Measurements from ENCODE around the gene MPRIP.

The MPRIP gene

DNA sequence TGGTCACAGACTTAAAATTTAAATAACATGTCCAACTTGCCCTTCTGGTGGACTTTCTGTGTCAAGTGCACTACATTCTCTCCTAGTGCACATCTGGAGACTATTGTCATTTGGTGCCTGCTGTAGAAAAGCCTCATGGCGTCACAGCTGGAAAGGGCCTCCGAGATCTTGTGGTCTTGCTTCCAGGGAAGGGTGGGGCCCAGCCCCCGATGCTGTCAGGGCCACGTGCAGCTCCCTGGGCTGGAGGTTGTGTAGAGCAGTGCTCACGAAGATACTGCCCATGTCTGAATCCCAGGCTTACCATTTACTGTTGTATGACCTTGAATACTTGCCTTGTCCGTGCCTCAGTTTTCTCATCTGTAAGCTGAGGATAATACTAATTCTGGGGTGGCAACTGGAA, 6.8 kb upstream of the MPRIP start:
- no peak for TF ChIP-seq CTCF (IDR thresholded peaks at IDR 0.05; ENCODE audit: extremely low read depth, insufficient read depth, missing control alignments)
- in situ Hi-C loops (cut with MboI; ENCODE audit: low pct_unique_long_range_greater_than_20kb, low sequenced_read_pairs, unreplicated experiment) = no loop called here
- DNase-seq (ENCODE audit: low spot score) = no peak

GRCh38 chr17:17035920-17036523, 6.2 kb upstream of the MPRIP start:
- no peak for DNase-seq (ENCODE audit: low spot score)
- in situ Hi-C loops (cut with MboI; ENCODE audit: low pct_unique_long_range_greater_than_20kb, low sequenced_read_pairs, unreplicated experiment) = no loop called here
- TF ChIP-seq CTCF (IDR thresholded peaks at IDR 0.05; ENCODE audit: extremely low read depth, insufficient read depth, missing control alignments) = no peak

- DNase-seq (ENCODE audit: low spot score) = no peak
Observed at GRCh38 chr17:17036524-17036998, 5.7 kb upstream of the MPRIP start.

DNA sequence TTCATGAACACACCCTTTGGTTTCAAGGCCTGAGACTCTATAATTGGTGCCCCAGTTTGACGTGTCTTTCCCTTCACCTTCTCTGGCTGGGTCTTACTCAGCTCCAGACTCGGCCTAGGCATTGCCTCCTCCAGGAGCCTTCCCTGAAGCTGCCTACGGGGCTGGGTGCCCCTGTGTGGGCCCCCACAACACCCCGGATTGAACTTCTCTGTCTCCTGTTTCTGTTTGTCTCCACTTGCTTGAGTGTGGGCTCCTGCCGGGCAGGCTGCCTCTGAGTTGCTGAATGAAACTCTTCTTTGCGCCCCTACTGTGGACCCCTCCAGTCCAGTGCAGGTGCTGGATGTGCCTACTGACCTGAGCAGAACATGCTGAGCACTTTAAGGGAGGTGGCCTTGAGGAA, 2.3 kb upstream of the MPRIP start:
- no peak for TF ChIP-seq CTCF (IDR thresholded peaks at IDR 0.05; ENCODE audit: extremely low read depth, insufficient read depth, missing control alignments)
- DNase-seq (ENCODE audit: low spot score) = no peak
- in situ Hi-C loops (cut with MboI; ENCODE audit: low pct_unique_long_range_greater_than_20kb, low sequenced_read_pairs, unreplicated experiment) = no loop called here

More at GRCh38 chr17:17036524-17036998, 5.7 kb upstream of the MPRIP start:
- in situ Hi-C loops (cut with MboI; ENCODE audit: low pct_unique_long_range_greater_than_20kb, low sequenced_read_pairs, unreplicated experiment) = no loop called here
- TF ChIP-seq CTCF (IDR thresholded peaks at IDR 0.05; ENCODE audit: extremely low read depth, insufficient read depth, missing control alignments) = no peak

DNA sequence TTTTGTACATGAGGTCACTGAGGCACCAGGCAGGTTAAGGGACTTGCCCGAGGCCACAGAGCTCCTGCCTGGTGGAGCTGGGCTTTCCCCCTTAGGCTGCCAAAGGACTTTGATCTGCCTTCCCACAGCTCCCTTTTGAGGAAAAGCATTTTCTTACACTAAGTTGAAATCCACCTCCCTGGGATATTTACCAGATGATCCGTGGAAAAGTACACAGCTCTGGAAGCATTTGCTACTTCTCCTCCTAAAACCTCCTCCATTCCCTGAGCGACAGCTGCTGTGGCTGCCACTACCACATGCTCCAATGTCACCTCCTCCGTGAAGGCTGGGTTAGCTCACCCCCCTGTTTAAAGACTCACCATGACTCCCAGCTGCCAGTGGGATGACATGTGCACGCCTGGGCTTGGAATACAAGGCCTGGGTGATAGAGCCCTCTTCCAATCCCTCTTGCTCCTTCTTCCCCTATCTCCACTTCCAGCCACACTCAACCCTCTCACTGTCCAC, 1.2 kb upstream of the MPRIP start:
- no peak for DNase-seq (ENCODE audit: low spot score)
- in situ Hi-C loops (cut with MboI; ENCODE audit: low pct_unique_long_range_greater_than_20kb, low sequenced_read_pairs, unreplicated experiment) = no loop called here
- TF ChIP-seq CTCF (IDR thresholded peaks at IDR 0.05; ENCODE audit: extremely low read depth, insufficient read depth, missing control alignments) = no peak

GRCh38 chr17:17041571-17042383, 480 bp upstream of the MPRIP start:
- DNase-seq (ENCODE audit: low spot score) = peak; percentile 99
- TF ChIP-seq CTCF (IDR thresholded peaks at IDR 0.05; ENCODE audit: extremely low read depth, insufficient read depth, missing control alignments) = no peak
- in situ Hi-C loops (cut with MboI; ENCODE audit: low pct_unique_long_range_greater_than_20kb, low sequenced_read_pairs, unreplicated experiment) = no loop called here
